ENCODE measurements around the gene LRCH4. TPM values are rescaled to one million over a fixed set of nuclear protein-coding genes. Genes with fewer than 3 reads are reported as not detected.
A peak's percentile ranks its signal among the peaks of the same experiment; 100 is the strongest.

Gene LRCH4
- total and polyA plus RNA-seq, 9 of the 15 experiments (the other 6 are each of a cell fraction or from before 2014, with no cell fraction given), result 0.06 to 63.3 (median 15.0) TPM

GRCh38 chr7:100586266-100587025 is 517 bp upstream of the LRCH4 start, which contains the start of gene FBXO24 (continued):
- TF ChIP-seq ZHX1 (conservative IDR thresholded peaks at IDR 0.05; ENCODE audit: low read length), result no peak
- TF ChIP-seq FOS (IDR thresholded peaks at IDR 0.05; ENCODE audit: extremely low read depth, insufficient read length), result peak; percentile 100
- no peak for TF ChIP-seq USF1 (CRISPR knock-in tag; IDR thresholded peaks at IDR 0.05)
- TF ChIP-seq NCOR1 (IDR thresholded peaks at IDR 0.05), result no peak
- 0 out of 2 replicates have a peak, but pooled peaks have one; percentile 35 for TF ChIP-seq ZNF511 (CRISPR knock-in tag; IDR thresholded peaks at IDR 0.05)
- peak; percentile 100 for TF ChIP-seq ASH1L (IDR thresholded peaks at IDR 0.05; ENCODE audit: borderline replicate concordance, low read depth, partially characterized antibody)
- TF ChIP-seq POLR2H (tag; IDR thresholded peaks at IDR 0.05; ENCODE audit: low read depth), result no peak
- TF ChIP-seq ID3 (CRISPR knock-in tag; IDR thresholded peaks at IDR 0.05), result no peak
- no peak for TF ChIP-seq ID3 (tag; IDR thresholded peaks at IDR 0.05)
- TF ChIP-seq HDAC3 (IDR thresholded peaks at IDR 0.05; ENCODE audit: borderline replicate concordance, partially characterized antibody), result no peak
- TF ChIP-seq ZNF696 (CRISPR knock-in tag; conservative IDR thresholded peaks at IDR 0.05), result no peak
- TF ChIP-seq KDM1A (IDR thresholded peaks at IDR 0.05), result no peak
- TF ChIP-seq TRIM25 (IDR thresholded peaks at IDR 0.05; ENCODE audit: borderline replicate concordance), result no peak
- TF ChIP-seq NFYB (IDR thresholded peaks at IDR 0.05; ENCODE audit: extremely low read depth, insufficient read length), result peak; percentile 95
- no peak for TF ChIP-seq SMARCA4 (IDR thresholded peaks at IDR 0.05)
- TF ChIP-seq SRF (CRISPR knock-in tag; IDR thresholded peaks at IDR 0.05), result peak in 1 of 2 experiments; percentile 36; a peak in 1 of 4 replicates
- TF ChIP-seq SP2 (IDR thresholded peaks at IDR 0.05; ENCODE audit: extremely low read depth, low read depth, low read length, poor library complexity, severe bottlenecking), result peak; percentile 99
- 0 out of 2 replicates have a peak, but pooled peaks have one; percentile 62 for TF ChIP-seq E2F4 (CRISPR knock-in tag; IDR thresholded peaks at IDR 0.05; ENCODE audit: low read depth)
- peak; percentile 68 for TF ChIP-seq GABPB1 (CRISPR knock-in tag; IDR thresholded peaks at IDR 0.05)
- peak; percentile 99 for TF ChIP-seq RBM25 (IDR thresholded peaks at IDR 0.05; ENCODE audit: low read depth, low read length, severe bottlenecking)

Measured in K562 (cell line).